ENCODE data around the gene C1orf159.
"Not testable (repeated sequence)": the region's sequence is repeated elsewhere in the genome, so short reads cannot be mapped to it uniquely, and the experiment has no call there.

C1orf159 gene

DNA sequence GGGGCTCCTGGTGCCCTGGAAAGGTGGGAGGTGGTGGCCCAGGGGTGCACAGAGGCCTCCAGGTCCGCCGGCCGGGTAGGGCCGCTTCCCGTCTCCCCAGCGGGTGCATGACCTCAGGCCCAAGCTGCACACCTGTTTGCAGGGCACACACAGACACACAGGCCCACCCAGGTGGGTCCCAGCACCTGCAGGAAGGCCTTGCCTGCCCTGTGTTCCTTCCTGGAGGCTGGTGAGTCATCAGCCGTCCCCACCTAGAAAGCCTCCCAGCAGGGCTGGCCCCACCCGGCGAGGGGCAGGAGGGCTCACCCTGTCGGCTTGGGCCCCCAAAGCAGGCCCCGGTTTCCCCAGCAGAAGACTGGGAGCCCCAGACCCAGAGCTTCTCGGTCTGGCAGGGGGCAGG, 34.2 kb upstream of the C1orf159 start:
- DNase-seq: no peak

DNA sequence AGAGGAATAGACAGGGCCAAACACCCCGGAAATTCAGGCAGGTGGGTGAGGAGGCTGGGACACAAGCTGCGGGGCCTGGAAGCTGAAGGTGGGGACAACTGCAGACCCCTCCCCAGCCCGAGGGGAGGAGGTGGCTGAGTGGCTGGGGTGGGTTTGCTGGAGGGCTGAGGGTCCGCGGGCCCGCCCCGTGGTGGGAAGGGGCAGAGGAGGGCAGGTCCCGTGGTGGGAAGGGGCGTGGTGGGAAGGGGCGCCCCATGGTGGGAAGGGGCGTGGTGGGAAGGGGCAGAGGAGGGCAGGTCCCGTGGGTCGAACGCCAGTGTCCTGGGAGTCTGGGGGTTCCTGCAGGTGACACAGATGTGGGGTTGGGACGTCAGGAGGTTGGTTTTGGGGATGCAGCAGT, 33.5 kb upstream of the C1orf159 start:
- no peak for DNase-seq

DNA sequence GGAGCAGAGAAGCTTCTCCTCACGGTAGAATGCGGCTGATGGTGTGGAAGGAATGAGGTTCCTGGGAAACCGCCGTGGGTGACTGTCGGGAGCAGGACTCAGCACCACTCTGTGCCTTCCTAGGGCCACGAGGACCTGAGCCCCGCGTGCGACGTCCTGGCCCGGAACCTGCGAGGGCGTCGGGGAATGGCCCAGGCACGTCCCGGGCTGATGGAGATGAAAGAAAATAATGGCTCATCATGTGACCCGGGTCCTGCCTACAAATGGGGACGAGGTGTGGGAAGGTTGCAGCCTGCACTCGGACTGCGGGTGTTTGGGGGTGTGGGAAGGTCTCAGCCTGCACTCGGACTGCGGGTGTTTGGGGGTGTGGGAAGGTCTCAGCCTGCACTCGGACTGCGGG, 32.7 kb upstream of the C1orf159 start:
- no peak for DNase-seq

DNA sequence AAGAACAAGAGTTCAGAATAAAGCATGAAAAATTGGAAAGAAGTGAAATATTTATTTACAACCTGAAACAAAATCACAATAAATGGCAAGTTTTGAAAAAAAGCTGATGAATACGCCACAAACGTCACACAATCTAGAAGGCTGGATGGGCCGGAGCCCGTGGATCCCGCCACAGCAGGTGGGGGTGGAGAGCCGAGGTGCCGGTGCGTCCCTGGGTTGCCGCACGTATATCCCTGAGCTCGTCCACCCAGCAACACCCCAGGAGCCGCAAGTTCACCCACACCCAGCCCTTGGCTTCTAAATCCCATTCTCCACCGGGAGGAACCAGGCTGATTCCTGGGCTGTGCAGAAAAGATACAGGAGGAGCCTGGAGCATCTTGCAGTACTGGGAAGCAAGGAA, 32.2 kb upstream of the C1orf159 start:
- no peak for DNase-seq

DNA sequence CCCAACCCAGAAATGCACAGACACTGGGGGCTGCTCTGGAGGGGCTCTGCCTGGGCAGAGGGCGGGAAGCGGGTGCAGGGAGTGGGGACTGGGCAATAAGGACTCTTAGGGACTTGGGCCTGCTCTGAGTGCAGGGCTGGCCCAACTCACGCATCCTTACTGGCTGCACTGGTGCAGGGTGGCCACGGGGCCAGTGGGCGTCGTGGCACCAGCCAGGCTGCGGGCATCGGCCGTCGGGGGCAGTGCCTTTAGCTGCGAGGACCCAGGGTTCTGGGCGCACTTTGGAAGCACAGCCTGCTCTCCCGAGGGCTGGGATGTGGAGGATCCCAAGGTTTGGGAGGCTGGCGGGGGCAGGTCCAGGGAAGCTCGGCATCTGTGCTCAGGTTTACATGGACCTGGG, 30.7 kb upstream of the C1orf159 start:
- no peak for DNase-seq

DNA sequence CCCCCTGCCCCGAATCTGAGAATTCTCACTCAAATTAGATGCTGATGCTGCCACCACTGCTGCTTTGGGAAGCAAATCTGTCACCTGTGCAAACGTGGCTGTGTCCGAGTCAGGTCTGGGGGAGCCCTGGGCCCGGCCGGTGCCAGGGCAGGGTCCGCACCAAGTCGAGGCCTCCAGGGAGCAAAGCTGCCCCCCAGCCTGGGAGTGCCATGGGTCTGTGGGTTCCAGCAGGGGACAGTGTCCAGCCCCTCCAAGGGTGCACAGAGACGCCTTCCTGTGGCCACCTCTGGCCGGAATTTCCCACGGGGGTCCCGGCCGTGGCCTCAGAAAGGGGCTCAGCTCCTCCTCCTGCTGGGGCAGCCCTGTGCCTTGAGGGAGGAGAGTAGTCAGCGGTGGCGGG, 30.1 kb upstream of the C1orf159 start:
- DNase-seq: no peak

DNA sequence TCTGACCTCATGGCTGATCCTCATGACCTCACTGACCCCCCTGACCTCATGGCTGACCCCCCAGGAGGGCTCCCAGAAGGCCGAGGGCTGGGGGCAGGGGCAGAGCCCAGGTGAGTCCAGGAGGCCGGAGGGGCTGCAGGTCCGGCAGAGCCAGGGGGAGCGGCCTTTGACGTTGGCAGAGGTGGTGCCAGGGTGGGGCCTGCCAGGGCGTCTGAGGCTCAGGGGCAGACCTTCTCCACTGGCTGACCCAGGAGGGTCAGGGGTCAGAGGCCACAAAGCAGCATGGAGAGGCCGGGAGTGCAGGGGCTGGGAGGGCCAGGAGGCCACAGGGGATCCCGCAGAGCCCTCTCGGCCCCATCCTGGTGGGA, 29.6 kb upstream of the C1orf159 start:
- DNase-seq: no peak

DNA sequence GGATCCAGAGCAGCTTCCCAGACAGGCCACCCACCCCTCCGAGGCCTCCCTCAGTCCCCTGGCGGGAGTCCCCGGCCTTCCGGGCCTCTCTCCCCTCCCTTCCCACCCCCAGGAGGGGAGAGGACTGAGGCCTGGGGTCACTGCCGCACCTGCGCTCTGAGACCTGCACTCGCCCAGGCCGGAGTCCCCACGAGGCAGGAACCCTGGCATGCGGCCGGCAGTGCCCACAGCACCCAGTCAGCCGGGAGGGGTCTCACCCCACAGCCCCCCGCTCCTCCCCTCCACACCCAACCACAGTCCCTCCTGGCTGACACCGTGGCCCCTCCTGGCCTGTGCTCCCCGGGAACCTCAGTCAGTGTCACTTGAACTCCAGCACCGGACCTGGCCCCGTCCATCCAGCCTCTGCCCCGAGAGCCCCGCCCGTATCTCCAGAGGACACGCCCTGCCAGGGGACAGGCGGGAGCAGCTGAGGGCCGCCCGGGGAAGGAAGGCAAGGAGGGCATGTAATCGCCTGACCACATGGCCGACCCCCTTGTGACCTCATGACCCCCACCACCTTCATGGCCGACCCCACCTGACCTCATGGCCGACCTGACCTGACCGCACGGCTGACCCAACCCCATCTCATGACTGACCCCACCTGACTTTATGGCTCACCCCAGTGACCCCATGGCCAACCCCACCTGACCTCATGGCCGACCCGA, 29.1 kb upstream of the C1orf159 start:
- DNase-seq: no peak

DNA sequence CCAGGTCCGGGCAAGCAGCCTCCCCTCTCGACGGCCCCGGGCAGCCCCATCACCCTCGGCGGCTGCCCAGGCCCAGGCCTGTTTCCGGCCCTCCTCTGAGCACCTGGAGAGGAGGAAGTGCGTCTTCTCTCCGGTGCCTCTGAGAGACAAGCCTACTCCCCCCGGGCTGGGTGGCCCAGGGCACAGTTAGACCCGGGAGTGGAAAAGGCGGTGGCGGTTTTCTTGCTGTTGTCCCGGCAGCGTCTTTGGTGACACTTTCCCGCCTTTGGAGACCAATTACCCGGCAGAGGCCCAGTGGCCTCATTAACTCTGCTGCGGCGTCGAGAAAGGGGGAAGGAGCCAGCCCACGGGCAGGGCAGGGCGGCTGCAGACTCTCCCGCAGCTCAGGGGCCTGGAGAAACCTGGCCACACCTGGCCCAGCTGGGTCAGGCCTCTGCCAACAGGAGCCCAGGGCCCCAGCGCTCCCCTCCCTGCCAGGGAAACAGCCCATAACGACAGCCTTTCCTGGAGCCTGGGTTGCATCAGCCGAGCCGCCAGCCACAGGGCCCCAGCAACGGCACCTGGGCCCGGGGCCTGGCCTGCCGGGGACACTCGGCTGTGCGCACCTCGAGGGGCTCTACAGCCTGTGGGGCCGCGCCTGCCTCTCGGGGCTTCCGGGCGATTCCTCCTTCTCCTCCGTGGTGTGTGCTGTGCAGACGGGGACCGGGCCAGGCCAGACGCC, 28.4 kb upstream of the C1orf159 start:
- no peak for DNase-seq

DNA sequence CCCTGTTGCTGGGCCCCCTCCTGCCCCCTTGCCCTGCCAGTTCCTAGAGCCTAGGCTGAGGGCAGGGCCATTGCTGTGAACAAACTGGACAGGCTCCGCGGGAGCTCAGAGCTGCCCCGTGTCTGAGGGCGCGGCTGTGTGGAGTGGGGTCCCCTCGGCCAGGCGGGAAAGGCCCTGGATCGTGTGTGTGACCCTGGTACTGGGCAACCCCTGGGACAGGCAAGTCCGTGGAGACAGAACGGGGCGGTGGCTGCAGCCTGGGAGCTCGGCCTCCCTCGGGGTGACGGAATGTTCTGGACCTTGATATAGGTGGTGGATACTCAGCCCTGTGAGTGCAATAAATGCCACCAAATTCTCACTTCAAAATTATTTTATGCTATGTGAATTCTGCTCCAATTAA, 27.7 kb upstream of the C1orf159 start:
- no peak for DNase-seq

DNA sequence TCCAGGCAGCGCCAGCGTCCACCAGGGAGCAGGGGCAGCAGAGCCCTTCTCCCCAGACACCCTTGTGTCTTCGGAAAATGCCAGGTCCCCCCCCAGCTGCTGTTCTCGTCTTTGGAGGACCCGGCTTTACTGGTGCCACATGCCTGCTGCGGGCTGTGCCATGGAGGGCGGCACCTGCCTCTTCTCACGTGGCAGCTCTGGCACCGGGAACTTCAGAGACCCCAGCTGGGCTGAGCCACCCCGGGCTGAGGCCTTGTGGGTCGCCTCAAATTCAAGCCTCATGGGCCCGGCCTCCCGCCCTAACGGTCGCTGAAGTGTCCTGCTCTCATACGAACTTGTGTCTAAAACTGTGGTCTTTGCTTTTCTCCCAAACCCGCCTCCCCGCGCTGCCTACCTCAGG, 27.0 kb upstream of the C1orf159 start:
- no peak for DNase-seq

DNA sequence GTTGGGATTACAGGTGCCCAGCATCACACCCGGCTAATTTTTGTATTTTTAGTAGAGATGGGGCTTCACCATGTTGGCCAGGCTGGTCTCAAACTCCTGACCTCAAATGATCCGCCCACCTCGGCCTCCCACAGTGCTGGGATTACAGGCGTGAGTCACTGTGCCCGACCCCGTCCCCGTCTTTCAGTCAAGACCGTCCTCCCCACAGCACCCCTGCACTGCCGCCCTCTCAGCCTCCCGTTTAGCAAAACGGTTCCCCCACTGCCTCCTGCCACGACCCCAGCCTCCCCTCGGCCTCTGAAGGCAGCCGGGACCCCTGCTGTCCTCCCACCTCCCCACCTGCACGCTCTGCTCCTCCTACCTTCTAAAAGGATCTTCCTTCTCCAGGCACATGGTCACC, 26.5 kb upstream of the C1orf159 start:
- DNase-seq: not testable (repeated sequence)

DNA sequence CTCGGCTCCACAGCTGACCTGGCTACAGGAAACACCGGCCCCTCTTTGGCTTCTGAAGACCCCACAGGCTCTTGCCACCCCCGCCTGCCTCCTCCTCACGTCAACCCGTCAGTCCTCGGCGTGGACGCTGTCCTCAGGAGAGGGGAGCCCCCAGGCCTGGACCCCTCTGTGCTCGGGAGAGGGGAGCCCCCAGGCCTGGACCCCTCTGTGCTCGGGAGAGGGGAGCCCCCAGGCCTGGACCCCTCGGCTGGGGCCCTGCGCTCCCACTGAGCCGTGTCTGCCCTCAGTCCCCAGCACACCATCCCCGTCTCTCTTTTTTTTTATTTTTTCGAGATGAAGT, 26.0 kb upstream of the C1orf159 start:
- no peak for DNase-seq

DNA sequence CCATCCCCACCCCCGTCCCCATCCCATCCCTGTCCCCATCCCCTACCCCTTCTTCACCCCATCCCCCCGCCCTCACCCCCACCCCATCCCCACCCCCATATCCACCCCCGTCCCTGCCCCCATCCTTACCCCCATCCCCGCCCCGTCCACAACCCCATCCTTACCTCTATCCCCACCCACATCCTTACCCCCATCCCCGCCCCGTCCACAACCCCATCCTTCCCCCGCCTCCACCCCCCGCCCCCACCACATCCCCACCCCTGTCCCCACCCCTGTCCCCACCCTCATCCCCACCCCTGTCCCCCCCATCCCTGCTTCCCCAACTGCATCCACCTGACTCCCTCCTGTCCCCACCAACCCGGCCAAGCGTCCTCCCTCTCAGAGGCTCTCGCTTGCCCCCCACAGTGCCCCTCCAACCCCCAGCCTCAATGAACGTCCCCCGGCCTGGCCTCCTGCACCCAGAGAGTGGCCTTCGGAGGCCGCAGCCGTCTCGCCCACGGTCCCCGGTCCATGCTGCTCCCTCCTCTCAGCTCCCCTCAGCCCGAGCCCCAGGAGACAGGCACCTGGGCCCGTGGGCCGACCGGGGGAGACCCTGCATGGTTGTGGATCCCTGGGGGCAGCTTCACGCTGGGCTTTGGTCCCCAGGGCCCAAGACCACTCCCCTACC, 25.5 kb upstream of the C1orf159 start:
- DNase-seq: no peak

DNA sequence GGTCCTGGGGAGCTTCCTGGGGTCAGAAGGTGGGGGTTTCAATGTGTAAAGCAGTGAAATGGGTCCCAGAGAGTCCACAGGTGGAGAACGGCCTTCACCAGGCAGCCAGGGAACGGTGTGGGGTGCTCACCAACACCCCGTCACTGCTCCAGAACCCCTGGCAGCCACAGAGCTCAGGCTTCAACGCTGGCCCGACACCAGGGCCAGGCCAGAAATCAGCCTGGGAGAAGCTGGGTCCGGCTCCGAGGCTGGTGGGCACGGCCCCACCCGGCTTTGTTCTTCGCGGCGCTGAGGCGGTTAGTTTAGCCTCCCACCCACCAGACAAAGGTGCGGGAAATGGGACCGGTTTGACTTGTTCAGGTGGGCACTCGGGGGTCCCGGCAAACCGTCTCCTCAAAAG, 24.8 kb upstream of the C1orf159 start:
- DNase-seq: no peak

DNA sequence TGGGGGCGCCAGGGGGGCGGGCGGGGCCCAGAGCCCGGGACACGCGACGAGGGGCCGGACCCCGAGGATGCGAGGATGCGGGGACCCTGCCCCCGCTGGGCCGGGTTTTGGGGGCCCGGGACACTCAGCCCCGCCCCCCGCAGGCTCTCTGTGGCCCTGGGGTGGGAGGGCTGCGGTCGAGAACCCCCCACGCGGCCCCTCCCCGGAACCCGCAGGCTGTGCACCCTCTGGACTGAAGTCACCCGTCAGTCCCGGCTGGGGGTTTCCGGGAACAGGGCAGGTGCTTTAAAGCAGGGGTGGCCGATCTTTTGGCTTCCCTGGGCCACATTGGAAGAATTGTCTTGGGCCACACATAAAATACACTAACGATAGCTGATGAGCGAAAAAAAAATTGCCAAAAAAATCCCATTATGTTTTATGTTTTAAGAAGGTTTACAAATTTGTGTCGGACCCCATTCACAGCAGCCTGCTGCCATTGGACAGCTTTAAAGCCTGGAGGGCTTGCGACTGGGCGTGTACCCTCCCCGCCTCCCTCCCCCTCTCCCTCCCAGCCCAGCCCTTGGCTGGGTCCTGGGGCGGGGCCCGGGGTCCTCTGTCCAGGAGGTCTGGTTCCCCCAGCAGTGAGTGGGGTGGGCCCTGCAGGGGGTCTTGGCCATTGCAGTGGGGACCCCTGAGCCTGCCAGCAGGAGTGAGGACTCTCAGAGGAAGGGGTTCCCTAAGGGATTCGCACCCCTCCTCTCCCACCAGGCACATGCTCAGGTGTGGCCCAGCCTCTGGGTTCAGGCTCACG, 21.6 kb upstream of the C1orf159 start:
- no peak for DNase-seq

DNA sequence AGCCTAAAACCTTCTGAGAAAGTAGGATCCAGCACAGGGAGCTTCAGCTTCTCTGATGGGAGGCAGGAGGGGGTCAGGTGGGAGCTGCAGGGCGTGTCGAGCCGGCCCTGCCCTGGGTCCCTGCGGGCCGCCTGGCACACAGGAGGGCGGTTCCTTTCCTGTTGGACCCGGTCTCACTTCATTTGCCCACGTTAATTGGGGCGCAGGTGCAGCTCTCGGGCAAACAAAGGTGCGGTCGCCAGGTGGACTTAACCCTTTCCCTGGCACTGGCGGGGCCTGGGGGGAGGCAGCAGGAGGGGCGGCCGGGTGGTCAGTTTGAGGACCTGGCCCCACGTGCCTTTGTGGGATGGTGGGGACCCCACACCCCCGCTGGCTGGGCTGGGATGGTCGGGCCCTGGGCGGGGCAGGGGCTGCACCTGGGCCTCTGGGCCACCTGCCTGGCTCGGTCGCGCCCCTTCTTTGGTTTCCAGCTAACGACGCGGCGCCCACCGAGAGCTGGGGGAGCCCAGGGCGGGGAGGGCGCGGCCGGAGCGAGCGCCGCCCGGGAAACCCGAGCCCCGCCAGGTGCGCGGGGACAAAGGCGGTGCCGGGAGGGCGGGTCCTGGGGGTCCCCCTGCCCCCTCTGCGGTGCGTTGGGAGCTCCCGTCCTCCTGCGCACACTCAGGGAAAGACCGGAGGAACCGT, 20.8 kb upstream of the C1orf159 start:
- no peak for DNase-seq

DNA sequence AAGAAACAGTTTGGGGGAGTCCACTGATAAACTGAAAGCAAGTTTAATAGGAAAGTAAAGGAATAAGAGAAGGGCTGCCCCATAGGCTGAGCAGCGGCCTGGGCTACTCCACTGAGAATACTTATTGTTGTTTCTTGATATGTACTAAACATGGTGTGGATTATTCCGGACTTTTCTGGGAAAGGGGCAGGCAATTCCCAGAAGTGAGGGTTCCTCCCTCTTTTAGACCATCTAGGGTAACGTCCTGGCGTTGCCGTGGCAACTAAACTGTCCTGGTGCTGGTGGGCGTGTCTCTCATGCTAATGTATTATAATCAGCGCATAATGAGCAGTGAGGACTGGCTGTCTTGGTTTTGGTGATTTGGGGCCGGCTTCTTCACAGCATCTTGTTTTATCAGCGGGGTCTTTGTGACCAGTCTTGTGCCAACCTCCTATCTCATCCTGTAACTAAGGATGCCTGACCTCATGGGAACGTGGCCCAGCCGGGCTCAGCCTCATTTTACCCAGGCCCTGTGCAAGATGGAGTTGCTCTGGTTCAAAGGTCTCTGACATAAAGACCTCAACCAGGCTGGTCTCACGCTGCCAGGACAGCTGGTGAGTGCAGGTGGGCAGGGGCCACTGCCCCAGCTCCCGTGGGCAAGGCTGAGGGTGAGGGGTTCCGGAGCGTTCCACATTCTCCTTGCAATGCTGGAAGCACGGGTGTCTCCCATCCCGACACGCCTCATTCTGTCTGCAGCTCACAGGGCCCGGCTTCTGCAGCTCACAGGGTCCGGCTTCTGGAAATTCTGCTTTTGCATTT, 19.6 kb upstream of the C1orf159 start:
- DNase-seq: peak in 2 of 56 donors; percentile 28 to 34

DNA sequence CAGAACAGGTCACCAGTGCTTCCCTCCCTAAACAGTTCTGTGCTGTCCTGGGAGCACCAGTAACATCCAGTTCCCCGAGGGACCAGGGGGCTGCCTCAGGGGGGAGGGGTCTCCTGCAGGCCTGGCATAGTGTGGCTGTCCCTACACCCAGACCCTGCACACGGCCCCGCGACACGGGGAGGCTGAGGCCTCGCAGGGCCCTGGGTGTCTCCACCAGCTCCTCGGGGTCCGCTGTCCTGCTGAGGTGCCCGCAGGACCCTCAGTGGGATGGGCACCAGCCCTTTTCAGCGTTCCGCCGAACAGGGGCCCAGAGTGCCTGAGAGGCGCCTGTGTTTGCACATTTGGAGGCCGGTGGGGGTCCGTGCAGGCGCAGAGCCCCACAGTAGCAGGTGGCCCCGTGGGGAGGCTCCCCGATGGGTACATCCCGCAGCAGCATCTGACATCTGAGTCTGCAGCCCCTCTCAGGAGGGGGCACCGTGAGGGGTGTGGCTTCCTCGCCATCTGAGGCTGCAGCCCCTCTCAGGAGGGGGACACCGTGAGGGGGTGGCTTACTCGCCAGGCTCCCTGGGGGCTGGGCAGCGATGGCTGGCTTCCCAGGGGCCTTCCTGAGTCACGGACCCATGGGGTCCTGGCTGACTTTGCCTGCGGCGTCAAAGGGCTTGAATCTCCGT, 18.5 kb upstream of the C1orf159 start:
- no peak for DNase-seq

Data from amygdala (tissue), 56 donors.